AG09319 (cell line): Measurements from ENCODE around the gene BORCS5.

Source experiments
- DNase-seq: peaks from one replicate; pipeline ENCODE4 v3.0.0-alpha.2; 2010; ENCODE audit warnings: low read depth; ENCODE audit errors: extremely low read depth
- CTCF ChIP-seq: IDR thresholded peaks from 2 replicates; pipeline ENCODE4 v1.5.1; 2011; ENCODE audit warnings: low read depth, mild to moderate bottlenecking, inconsistent platforms, low read length, moderate library complexity

BORCS5 gene

GRCh38 chr12:12511021-12511783 is 154.3 kb downstream of the BORCS5 start:
- no peak for DNase-seq
- no peak for TF ChIP-seq CTCF

- DNase-seq, result no peak
- no peak for TF ChIP-seq CTCF
Measured at GRCh38 chr12:12511895-12512711, 155.2 kb downstream of the BORCS5 start.

- TF ChIP-seq CTCF, result no peak
- no peak for DNase-seq
Measured at GRCh38 chr12:12513416-12514006, 156.6 kb downstream of the BORCS5 start.

GRCh38 chr12:12518464-12518845 is 161.6 kb downstream of the BORCS5 start:
- TF ChIP-seq CTCF, result no peak
- DNase-seq, result no peak

- TF ChIP-seq CTCF, result no peak
- no peak for DNase-seq
Measured at GRCh38 chr12:12518919-12519318, 162.0 kb downstream of the BORCS5 start.
